ENCODE data around the gene LRRC37A. TPM values are rescaled to one million over a fixed set of nuclear protein-coding genes. Genes with fewer than 3 reads are reported as not detected.

LRRC37A gene
- total RNA-seq, 1 donor, result 2.3 TPM

Small RNA genes lying within 50 kb of the gene (small RNA-seq; reads per million reads assigned to genes)
- gene RN7SL656P, result not detected

Other genes starting within 250 kb of the LRRC37A start
- gene KANSL1, start 101.7 kb upstream of the LRRC37A start, total RNA-seq (ENCODE audit: low replicate concordance), result 63.2 and 218 TPM in 2 replicates
- gene ARL17B, start 66.6 kb downstream of the LRRC37A start, total RNA-seq (ENCODE audit: low replicate concordance), result 7.4 and 11.6 TPM in 2 replicates
- gene LRRC37A2, start 217.3 kb downstream of the LRRC37A start, total RNA-seq (ENCODE audit: low replicate concordance), result 2.3 and 8.6 TPM in 2 replicates

Data from fibroblast of the aortic adventitia (primary cell).